CD4-positive, alpha-beta T cell treated with Interleukin-6 at 100 ng/mL for 8 hours (primary cell): Measurements from ENCODE around the gene ASCC3.

Source experiments
- DNase-seq: peaks from one replicate; pipeline ENCODE4 v3.0.0-alpha.2; 2020; ENCODE audit warnings: mixed read lengths, low spot score

Gene ASCC3

GRCh38 chr6:100719883-100720682, 161.0 kb downstream of the ASCC3 start:
- DNase-seq = no peak

GRCh38 chr6:100712997-100713396, 168.1 kb downstream of the ASCC3 start:
- no peak for DNase-seq

DNA sequence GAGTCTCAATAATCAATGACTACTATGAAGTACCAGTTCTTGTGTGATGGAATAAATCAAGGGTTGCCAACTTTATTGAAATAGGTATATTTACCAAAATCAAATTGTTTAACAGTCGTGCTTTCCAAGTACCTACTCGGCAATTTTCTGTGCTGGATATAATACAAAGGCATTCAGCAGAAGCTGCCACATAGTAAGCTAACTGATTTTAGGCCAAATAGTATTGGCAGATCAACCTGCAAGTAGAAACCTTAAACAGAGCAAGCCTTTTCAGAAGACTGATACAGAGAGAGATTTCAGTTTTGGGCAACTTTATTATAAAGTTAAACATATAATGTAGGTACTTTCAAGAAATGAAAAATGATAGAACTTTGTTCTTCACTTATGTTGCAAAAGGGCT, 174.6 kb downstream of the ASCC3 start:
- DNase-seq = no peak

- no peak for DNase-seq
Observed at GRCh38 chr6:100704961-100705360, 176.2 kb downstream of the ASCC3 start.

GRCh38 chr6:100701728-100702127, 179.4 kb downstream of the ASCC3 start:
- no peak for DNase-seq

DNA sequence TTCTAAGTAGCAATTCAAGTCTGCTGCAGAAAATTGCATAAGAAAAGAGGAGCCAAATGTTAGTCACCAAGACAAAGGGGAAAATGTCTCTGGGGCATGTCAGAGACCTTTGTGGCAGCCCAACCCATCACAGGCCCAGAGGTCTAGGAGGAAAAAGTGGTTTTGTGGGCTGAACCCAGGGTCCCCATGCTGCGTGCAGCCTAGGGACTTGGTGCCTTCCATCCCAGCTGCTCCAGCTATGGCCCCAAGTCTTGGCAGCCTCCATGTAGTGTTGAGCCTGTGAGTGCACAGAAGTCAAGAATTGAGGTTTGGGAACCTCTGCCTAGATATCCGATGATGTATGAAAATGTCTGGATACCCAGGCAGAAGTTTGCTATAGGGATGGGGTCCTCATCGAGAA, 181.1 kb downstream of the ASCC3 start:
- no peak for DNase-seq

DNA sequence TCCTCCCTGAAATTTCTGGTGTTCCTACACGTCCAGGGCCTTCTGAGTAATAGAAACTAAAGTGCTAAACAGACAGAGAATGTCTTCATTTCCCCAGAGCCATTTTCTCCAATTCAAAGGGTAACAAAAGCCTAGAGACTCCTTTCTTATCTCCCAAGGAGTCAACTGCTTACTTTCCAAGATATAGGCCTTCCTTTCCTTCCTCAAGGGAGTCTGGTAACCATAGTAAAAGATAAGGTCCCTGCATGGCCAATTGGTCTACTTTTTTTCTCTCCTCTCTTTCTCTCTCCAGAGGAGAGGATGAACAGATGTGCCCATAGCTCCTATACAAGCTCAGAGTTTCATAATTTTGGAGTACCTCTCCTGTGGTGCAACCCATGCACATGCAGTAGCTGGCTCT, 185.7 kb downstream of the ASCC3 start:
- DNase-seq = no peak

DNA sequence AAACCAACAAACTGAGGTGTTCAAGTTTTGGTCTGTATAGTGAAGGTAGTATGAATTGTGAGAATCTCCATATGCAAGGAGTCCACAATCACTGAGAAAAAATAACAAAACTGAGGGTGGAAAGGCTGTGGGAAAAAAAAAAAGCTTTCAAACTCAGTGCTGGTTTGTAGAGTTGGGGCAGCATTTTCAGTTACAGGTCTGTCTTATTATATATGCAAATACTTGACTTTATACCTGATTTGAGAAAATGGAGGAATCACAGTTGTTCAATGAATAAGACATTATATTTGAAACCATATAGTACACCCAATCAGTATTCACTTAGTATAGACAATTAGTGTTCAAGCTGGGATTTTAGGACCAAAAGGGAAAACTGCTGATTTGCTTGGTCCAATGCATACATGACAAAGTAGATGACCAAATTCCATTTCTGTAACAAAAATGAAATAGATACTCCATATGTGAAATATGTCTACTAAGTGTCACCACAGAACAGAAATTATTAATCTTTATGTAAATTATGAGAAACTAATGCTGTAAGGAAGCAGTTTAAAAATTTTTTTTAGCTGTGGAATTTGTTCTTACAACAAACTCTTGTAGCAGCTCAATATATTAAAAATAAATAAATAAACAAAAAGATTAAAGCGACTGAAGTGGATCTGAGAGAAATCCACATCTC, 187.7 kb downstream of the ASCC3 start:
- no peak for DNase-seq

GRCh38 chr6:100691972-100692371, 189.2 kb downstream of the ASCC3 start:
- DNase-seq = no peak

DNA sequence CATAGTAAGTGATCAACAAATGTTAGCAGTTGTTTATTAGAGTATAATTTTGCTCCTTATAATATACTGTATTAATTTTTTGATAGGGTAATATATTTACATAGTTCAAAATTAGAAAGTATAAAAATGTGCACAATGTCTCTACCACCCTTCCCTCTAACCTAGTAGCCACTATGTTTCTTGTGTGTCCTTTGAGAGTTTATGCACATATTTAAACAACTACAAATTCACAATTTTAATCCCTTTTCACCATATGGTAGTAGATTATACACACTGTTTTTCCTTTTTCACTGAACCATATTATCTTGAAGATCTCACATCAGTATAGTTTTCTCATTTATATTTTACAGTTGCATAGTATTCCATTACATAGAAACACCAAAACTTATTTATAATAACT, 194.9 kb downstream of the ASCC3 start:
- DNase-seq = no peak

- DNase-seq = no peak
Observed at GRCh38 chr6:100685747-100686146, 195.4 kb downstream of the ASCC3 start.

GRCh38 chr6:100680163-100680562, 201.0 kb downstream of the ASCC3 start:
- no peak for DNase-seq

DNA sequence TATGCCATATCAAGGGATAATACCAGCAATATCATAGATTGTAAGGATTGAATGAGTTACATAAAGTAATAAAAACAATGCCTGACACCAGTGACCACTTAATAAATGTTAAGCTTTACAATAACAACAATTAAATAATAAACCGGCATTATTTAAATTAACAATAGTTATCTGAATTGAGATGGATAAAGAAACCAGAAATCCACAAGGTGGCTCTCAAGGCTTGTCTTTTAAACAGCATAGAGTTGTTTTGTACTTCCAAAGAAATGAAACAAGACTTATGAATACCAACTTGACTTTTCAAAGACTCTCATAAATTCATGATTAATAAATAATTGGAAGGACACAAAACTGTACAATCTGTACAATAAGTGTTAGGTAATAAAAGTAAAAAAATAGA, 203.1 kb downstream of the ASCC3 start:
- no peak for DNase-seq

DNA sequence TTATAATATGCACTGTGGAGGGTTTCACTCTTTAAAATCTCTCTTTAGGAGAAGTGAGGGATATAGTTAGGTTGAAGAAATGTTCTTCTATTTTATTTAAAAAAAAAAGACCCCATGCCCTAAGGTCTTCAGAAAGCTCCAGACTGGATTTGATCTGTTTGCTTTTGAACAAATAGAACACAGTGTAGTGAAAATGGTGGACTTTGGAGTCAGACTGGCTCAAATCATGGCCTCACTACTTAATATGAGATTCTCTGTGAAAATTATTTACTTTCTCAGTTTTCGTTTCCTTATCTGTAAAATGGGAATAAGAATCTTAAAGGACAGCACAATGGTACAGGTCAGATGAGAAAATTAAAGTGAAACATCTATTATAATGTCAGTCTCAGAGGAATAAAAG, 203.9 kb downstream of the ASCC3 start:
- no peak for DNase-seq

- DNase-seq = no peak
Observed at GRCh38 chr6:100673641-100674040, 207.5 kb downstream of the ASCC3 start.

DNA sequence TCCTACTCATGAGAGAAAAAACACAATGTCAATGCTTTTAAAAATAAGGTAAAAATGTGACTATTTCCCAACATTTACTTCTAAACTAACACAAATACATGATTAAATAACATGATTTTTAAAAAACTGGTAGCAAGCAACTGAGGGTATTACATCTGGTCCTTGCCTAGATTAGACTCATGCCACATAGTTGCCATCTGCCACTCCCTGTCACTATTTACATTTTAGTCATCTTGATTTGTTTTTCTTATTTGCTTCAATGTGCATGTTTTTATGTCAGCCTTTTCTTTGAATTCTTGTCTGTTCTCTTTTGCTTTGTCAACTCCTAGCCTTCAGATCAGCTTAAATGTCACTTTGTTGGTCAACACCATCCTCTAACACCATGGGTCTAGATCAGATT, 209.4 kb downstream of the ASCC3 start:
- no peak for DNase-seq

DNA sequence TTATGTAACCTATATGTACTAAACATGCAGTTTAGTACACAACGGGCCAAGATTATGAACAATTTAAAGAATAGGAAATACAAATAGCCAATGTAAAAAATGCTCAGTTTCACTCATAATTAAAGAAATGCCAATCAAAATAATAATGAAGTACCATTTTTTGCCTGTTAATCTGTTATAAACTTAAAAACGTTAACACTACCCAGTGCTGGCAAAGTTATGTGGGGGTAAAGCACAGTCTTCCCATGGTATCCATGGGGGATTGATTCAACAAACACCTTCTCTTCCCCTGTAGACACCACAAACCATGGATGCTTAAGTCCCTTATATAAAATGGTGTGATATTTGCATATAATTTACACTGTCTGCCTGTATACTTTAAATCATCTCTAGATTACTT, 211.1 kb downstream of the ASCC3 start:
- no peak for DNase-seq

DNA sequence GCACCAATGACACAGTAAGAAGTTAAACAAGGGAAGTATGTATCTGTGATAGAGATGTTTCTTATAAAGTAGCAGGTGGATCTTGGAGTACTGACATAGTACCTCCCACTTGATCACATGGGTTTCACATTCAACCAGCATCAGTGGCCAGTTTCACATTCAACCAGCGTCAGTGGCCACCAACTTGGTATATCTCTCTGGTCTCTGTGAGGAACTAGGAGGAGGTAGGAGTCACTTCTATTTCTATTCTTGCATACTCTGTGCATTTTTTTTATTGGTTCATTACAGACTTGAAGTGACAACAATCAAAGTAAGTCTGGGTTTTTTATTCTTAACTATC, 216.1 kb downstream of the ASCC3 start:
- DNase-seq = no peak

GRCh38 chr6:100664274-100665040, 216.7 kb downstream of the ASCC3 start:
- DNase-seq = peak; percentile 31

- DNase-seq = no peak
Observed at GRCh38 chr6:100663219-100663863, 217.8 kb downstream of the ASCC3 start.

DNA sequence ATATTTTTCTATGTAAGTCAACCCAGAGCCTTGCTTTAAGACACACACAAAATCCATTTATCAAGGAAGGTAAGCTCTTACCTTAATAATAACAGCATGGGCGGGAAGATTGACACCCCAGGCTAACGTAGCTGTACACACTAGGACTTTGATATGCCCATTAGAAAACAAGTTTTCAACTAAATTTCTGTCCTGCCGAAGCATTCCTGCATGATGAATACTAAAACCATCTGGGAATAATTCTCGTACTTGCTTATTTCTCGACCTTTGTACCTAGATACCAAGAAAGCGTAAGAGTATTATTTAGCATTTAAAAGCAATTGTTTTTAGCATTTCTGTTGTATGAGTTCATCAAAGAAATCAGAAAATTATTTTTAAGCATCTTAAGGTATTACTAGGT, 218.9 kb downstream of the ASCC3 start:
- no peak for DNase-seq

DNA sequence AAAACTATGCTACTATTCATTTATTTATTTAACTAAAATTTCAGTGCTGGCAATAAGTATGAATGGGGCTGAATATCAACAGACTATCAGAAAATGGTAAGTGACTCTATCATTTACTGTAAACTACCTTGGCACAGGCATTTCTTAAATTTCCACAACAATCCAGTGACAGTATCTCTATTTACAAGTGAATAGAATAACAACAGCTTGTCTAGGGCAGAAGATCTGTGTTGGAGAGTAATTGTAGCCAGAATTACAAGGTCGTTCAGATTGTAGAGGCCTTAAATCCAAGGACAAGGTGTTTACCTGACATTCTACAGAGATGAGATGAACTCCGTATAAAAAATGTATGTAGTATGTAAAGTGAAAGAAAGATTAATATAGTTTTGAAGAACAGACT, 222.6 kb downstream of the ASCC3 start:
- no peak for DNase-seq
